Neuronal stem cell (in vitro differentiated cells): Measurements from ENCODE around the gene RIPOR3.

Experiments used
- DNase-seq: peaks from one replicate; pipeline ENCODE4 v3.0.0-alpha.2; 2013; ENCODE audit warnings: low spot score
- H2AFZ ChIP-seq: one replicate; pipeline ENCODE4 v1.6.1; 2013; ENCODE audit warnings: mild to moderate bottlenecking, low read length, inconsistent platforms
- H2AK5ac ChIP-seq: 2 replicates; pipeline ENCODE4 v1.6.1; 2013; ENCODE audit warnings: low read depth, mild to moderate bottlenecking, inconsistent platforms, low read length, moderate library complexity, mixed read lengths
- H2BK120ac ChIP-seq: 2 replicates; pipeline ENCODE4 v1.6.1; 2013; ENCODE audit warnings: low read depth, mild to moderate bottlenecking, inconsistent platforms, low read length, moderate library complexity, mixed read lengths
- H2BK12ac ChIP-seq: one replicate; pipeline ENCODE4 v1.6.1; 2013; ENCODE audit warnings: low read length, inconsistent platforms
- H2BK15ac ChIP-seq: 2 replicates; pipeline ENCODE4 v1.6.1; 2013; ENCODE audit warnings: mild to moderate bottlenecking, low read length, inconsistent platforms, mixed read lengths
- H2BK5ac ChIP-seq: one replicate; pipeline ENCODE4 v1.6.1; 2013; ENCODE audit warnings: inconsistent platforms, mild to moderate bottlenecking, low read length, moderate library complexity
- H3K14ac ChIP-seq: one replicate; pipeline ENCODE4 v1.6.1; 2013; ENCODE audit warnings: low read length, inconsistent platforms
- H3K18ac ChIP-seq: 2 replicates; pipeline ENCODE4 v1.6.1; 2013; ENCODE audit warnings: low read length, inconsistent platforms
- H3K23ac ChIP-seq: 2 replicates; pipeline ENCODE4 v1.6.1; 2013; ENCODE audit warnings: low read depth, mild to moderate bottlenecking, mixed read lengths, low read length, inconsistent platforms; ENCODE audit not compliant: poor library complexity
- H3K27ac ChIP-seq: replicated peaks from 3 replicates; pipeline ENCODE4 v1.5.1; 2013; ENCODE audit warnings: low read length, inconsistent platforms
- H3K27me3 ChIP-seq, 3 experiments: 2 replicates each; pipeline ENCODE4 v1.6.1; 2013; ENCODE audit warnings: low read length in 3 of 3, mild to moderate bottlenecking in 2 of 3, inconsistent platforms in 1 of 3, low read depth in 1 of 3, mixed read lengths in 1 of 3, moderate library complexity in 1 of 3; ENCODE audit not compliant: control insufficient read depth in 3 of 3, insufficient read depth in 3 of 3
- H3K36me3 ChIP-seq, 2 donors: replicated peaks in 1 of 2; 2 replicates each; pipeline ENCODE4 v1.6.1; 2013; ENCODE audit warnings: low read length in 2 of 2; ENCODE audit not compliant: control insufficient read depth in 2 of 2, insufficient read depth in 2 of 2
- H3K4ac ChIP-seq: 2 replicates; pipeline ENCODE4 v1.6.1; 2013; ENCODE audit warnings: inconsistent platforms, mild to moderate bottlenecking, low read length, moderate library complexity
- H3K4me1 ChIP-seq, 2 donors: 1 replicate in 1 of 2; 2 replicates in 1 of 2; pipeline ENCODE4 v1.6.1; 2013; ENCODE audit warnings: low read length in 2 of 2, low read depth in 1 of 2; ENCODE audit not compliant: control insufficient read depth in 2 of 2, insufficient read depth in 1 of 2
- H3K4me2 ChIP-seq: one replicate; pipeline ENCODE4 v1.6.1; 2013; ENCODE audit warnings: mild to moderate bottlenecking, low read length, inconsistent platforms; ENCODE audit not compliant: insufficient read depth, poor library complexity, severe bottlenecking
- H3K4me3 ChIP-seq, 2 donors: 2 replicates each; pipeline ENCODE4 v1.5.1; 2013; ENCODE audit warnings: low read length in 2 of 2, mild to moderate bottlenecking in 2 of 2, inconsistent platforms in 1 of 2, moderate library complexity in 1 of 2
- H3K79me1 ChIP-seq: one replicate; pipeline ENCODE4 v1.6.1; 2013; ENCODE audit warnings: low read depth, mild to moderate bottlenecking, inconsistent platforms, low read length, moderate library complexity
- H3K9ac ChIP-seq: one replicate; pipeline ENCODE4 v1.6.1; 2013; ENCODE audit warnings: mild to moderate bottlenecking, low read depth, low read length, inconsistent platforms; ENCODE audit not compliant: poor library complexity
- H3K9me3 ChIP-seq, 2 donors: replicated peaks in 1 of 2; 2 replicates each; pipeline versions ENCODE3 to v1.6.1; 2013; ENCODE audit warnings: low read length in 2 of 2, mild to moderate bottlenecking in 2 of 2, inconsistent platforms in 1 of 2, low read depth in 1 of 2, mixed read lengths in 1 of 2, moderate library complexity in 1 of 2; ENCODE audit not compliant: control insufficient read depth in 2 of 2, insufficient read depth in 1 of 2
- H4K8ac ChIP-seq: one replicate; pipeline ENCODE4 v1.6.1; 2013; ENCODE audit warnings: low read depth, mild to moderate bottlenecking, inconsistent platforms, low read length, moderate library complexity
- H4K91ac ChIP-seq: one replicate; pipeline ENCODE4 v1.6.1; 2013; ENCODE audit warnings: low read length, low read depth, mild to moderate bottlenecking, inconsistent platforms; ENCODE audit not compliant: poor library complexity
- WGBS, 2 donors: extraction: QIAGEN DNeasy Blood & Tissue Kit; methylation state at CpG; one replicate each; pipeline ENCODE4 v1.1.7; 2013; ENCODE audit warnings: missing lambda C conversion rate in 2 of 2, mixed read lengths in 1 of 2; ENCODE audit not compliant: insufficient read length in 2 of 2, insufficient replicate concordance in 1 of 2; ENCODE audit errors: extremely low coverage in 2 of 2; 5-methylcytosine and 5-hydroxymethylcytosine counted together

RIPOR3 gene

GRCh38 chr20:50587291-50587961 lies 103.9 kb downstream of the RIPOR3 start:
- Histone ChIP-seq H3K9ac (no peak overlapping the region), H2BK12ac (peak overlapping the region; percentile 65), H2AK5ac (no peak overlapping the region), H2AFZ (no peak overlapping the region), H3K27me3 (no peaks in the 10 kb centered on the region), H3K9me3 (no peaks in the 10 kb centered on the region), H2BK5ac (no peak overlapping the region), H3K27ac (no peak overlapping the region), H3K4me2 (no peak overlapping the region), H3K4ac (no peak overlapping the region), H3K18ac (no peak overlapping the region), H3K36me3 (peaks cover 12 to 63% of the 10 kb centered on the region in 2 donors), H4K91ac (no peak overlapping the region), H3K4me3 (no peak overlapping the region), H3K4me1 (no peaks in the 10 kb centered on the region), H2BK15ac (no peak overlapping the region), H4K8ac (no peak overlapping the region), H3K79me1 (no peaks in the 10 kb centered on the region), H3K23ac (peak overlapping the region; percentile 8), H3K14ac (no peak overlapping the region), H2BK120ac (no peak overlapping the region)
- no peak for DNase-seq
- no CpG with 5 or more reads among the region's 19 CpGs for WGBS, 2 donors

- Histone ChIP-seq H3K27me3 (no peaks in the 10 kb centered on the region), H2AFZ (no peak overlapping the region), H3K4me2 (no peak overlapping the region), H3K9me3 (no peaks in the 10 kb centered on the region), H3K36me3 (peaks cover 15 to 71% of the 10 kb centered on the region in 2 donors), H3K4ac (no peak overlapping the region), H4K8ac (no peak overlapping the region), H3K14ac (no peak overlapping the region), H2BK120ac (no peak overlapping the region), H3K18ac (no peak overlapping the region), H3K27ac (no peak overlapping the region), H3K4me1 (peaks cover 0 to 3% of the 10 kb centered on the region in 2 donors), H2AK5ac (no peak overlapping the region), H3K23ac (peak overlapping the region; percentile 68), H3K4me3 (peak overlapping the region in 1 of 2 donors; percentile 58), H2BK12ac (no peak overlapping the region), H3K9ac (peak overlapping the region; percentile 60), H4K91ac (no peak overlapping the region), H3K79me1 (no peaks in the 10 kb centered on the region), H2BK15ac (no peak overlapping the region), H2BK5ac (no peak overlapping the region)
- no CpG with 5 or more reads among the region's 13 CpGs for WGBS, 2 donors
- DNase-seq, result no peak
Measured at GRCh38 chr20:50586531-50587232, 104.7 kb downstream of the RIPOR3 start.

DNA sequence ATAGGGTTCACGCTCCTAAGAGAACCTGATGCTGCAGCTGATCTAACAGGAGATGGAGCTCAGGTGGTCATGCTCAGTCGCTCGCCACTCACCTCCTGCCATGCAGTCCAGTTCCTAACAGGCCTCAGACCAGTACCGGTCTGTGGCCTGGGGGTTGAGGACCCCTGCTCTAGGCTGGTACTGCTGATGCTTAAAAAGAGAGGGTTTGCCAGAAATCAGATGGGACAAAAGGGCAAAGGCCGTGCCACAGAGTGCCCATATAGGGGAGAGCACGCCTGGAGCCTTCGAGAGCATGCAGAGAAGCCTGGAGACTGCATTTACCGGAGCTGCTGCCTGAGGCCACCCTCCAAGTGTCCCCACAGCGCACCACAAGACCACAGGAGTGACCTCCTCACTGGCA lies 105.7 kb downstream of the RIPOR3 start:
- no peak overlapping the region for H2BK12ac ChIP-seq
- no peak overlapping the region for H3K14ac ChIP-seq
- no peak overlapping the region for H3K4ac ChIP-seq
- H3K27me3 ChIP-seq, result no peaks in the 10 kb centered on the region
- H3K36me3 ChIP-seq, result peaks cover 23 to 81% of the 10 kb centered on the region in 2 donors
- no peaks in the 10 kb centered on the region for H3K79me1 ChIP-seq
- no peak overlapping the region for H2BK15ac ChIP-seq
- H4K91ac ChIP-seq, result no peak overlapping the region
- no peak overlapping the region for H3K18ac ChIP-seq
- H3K27ac ChIP-seq, result no peak overlapping the region
- no peak overlapping the region for H2AFZ ChIP-seq
- no peak overlapping the region for H3K4me3 ChIP-seq
- no peak for DNase-seq
- no CpG with 5 or more reads among the region's 9 CpGs for WGBS, 2 donors
- H3K9me3 ChIP-seq, result no peaks in the 10 kb centered on the region
- no peak overlapping the region for H2BK120ac ChIP-seq
- H2AK5ac ChIP-seq, result no peak overlapping the region
- H3K23ac ChIP-seq, result no peak overlapping the region
- peaks cover 0 to 3% of the 10 kb centered on the region in 2 donors for H3K4me1 ChIP-seq
- no peak overlapping the region for H4K8ac ChIP-seq
- no peak overlapping the region for H3K9ac ChIP-seq
- H3K4me2 ChIP-seq, result no peak overlapping the region
- H2BK5ac ChIP-seq, result no peak overlapping the region

DNA sequence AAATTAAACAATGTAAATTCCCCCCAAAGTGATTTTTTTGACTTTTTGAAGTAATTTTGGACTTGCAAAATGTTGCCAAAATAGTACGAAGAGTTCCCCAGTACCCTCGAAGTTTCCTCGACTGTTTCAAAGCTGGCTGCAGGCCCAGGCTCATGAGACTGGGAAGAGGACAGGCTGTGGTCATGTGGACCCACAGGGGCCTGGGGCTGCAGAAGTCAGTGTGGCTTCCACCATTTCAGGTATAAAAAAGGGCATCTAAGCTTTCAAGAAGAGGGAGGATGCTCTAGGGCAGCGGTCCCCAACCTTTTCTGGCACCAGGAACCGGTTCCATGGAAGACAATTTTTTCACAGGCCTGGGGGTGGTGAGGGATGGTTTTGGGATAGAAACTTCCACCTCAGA lies 106.1 kb downstream of the RIPOR3 start:
- peaks cover 0 to 3% of the 10 kb centered on the region in 2 donors for H3K4me1 ChIP-seq
- H3K14ac ChIP-seq, result no peak overlapping the region
- H3K18ac ChIP-seq, result no peak overlapping the region
- no peak overlapping the region for H3K4me3 ChIP-seq
- no peaks in the 10 kb centered on the region for H3K9me3 ChIP-seq
- H3K4ac ChIP-seq, result no peak overlapping the region
- no peak overlapping the region for H2BK15ac ChIP-seq
- H3K27me3 ChIP-seq, result no peaks in the 10 kb centered on the region
- no peak overlapping the region for H2BK12ac ChIP-seq
- H2AK5ac ChIP-seq, result no peak overlapping the region
- H4K8ac ChIP-seq, result no peak overlapping the region
- no peak overlapping the region for H3K9ac ChIP-seq
- H2BK5ac ChIP-seq, result no peak overlapping the region
- no peak overlapping the region for H2BK120ac ChIP-seq
- no peak for DNase-seq
- peaks cover 26 to 85% of the 10 kb centered on the region in 2 donors for H3K36me3 ChIP-seq
- H2AFZ ChIP-seq, result no peak overlapping the region
- H3K79me1 ChIP-seq, result no peaks in the 10 kb centered on the region
- no peak overlapping the region for H3K27ac ChIP-seq
- no peak overlapping the region for H4K91ac ChIP-seq
- H3K23ac ChIP-seq, result no peak overlapping the region
- H3K4me2 ChIP-seq, result no peak overlapping the region
- WGBS, 2 donors, result no CpG with 5 or more reads among the region's 5 CpGs
